Measurements from ENCODE around the gene IRF2BPL. TPM values are rescaled to one million over a fixed set of nuclear protein-coding genes. Genes with fewer than 3 reads are reported as not detected.

Gene IRF2BPL
- total RNA-seq, 1 experiment from 2014 or later = 27.6 TPM

DNA sequence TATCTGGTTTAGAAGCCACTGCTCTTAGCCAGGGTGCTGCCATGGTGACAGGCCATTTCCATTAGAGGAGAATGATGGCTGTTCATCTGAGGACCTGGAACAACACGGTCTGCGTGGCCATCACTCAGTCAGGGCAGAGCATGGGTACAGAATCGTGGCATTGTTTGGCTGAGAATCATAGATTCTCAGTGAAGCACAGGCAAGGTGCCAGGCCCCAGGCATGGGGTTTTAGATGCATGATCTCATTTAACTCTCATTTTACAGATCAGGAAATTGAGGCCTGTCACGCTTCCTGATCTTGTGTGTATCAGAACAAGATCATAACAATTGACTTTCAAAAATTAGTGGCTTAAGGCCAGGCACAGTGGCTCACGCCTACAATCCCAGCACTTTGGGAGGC lies 26.8 kb upstream of the IRF2BPL start:
- no peak for DNase-seq (ENCODE audit: low read depth)

DNA sequence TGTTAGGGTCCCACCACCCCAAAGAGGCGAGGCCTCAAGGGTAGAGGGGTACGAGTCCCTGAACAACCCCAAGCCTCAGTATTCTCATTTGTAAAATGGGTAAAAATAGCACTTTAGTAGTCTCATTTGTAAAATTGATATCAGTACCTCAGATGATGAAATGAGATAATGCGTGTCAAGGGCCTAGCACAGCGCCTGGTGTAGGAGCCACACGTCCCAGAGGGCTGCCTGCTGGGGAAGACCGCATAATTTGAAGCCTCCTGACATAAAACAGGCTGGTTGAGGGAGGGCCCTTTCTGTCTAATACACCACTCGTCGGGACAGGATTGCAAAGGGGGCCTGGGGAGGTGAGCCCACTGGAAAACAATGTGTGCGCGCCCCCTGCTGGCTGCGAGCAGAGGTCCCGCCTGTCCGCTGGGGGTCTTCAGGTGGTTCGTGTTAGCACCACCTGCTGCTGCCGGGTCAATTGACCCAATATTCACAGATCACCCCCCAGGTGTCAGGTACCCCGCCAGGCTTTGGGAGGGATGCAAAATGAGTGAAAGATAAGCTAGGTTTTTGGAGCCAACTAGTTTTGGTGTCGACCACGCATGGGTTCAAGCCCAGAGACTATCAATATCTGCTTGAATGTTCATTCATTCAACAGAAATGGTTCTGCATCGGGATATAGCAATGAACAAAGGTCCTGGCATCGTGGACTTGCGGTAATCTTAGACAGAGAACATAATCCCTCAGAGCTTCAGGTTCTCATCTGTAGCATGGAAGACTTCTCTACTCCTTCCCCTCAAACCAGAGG lies 24.7 kb upstream of the IRF2BPL start:
- DNase-seq (ENCODE audit: low read depth) = peak; percentile 75

DNA sequence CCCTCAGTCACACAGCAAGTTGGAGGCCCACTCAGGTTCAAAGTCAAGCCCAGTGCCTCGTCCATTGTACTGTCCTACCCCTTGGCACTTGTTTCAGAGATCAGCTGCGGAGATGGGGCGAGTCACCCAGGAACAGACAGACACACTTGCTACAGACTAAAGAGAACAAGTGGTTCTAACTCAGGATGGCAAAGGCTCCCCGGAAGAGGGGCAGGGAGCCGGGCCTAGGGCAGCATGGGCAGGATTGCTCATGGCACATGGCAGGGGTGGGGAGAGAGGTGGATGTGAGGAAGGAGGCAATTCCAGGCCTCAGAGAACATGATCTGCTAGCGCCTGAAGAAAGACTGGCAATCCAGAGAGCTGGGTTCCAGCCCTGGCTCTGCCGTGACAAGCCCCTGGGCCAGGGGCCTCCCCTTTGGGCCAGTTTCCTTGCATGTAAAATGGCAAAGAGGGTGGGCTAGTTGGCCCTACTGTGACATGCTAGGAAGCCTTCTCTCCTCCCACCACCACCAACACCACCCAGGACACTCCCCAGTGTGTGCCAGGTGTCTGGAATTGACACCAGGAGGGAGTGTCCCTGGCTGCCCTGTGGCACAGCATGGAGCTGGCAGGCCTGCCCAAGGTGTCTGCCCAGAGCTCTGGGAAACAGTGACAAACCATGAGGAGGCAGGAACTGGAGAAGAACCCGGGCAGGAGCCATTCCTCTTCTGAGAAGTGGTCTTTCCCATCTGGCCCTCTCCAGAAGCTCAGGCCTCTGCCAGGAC lies 24.0 kb upstream of the IRF2BPL start:
- no peak for DNase-seq (ENCODE audit: low read depth)

DNA sequence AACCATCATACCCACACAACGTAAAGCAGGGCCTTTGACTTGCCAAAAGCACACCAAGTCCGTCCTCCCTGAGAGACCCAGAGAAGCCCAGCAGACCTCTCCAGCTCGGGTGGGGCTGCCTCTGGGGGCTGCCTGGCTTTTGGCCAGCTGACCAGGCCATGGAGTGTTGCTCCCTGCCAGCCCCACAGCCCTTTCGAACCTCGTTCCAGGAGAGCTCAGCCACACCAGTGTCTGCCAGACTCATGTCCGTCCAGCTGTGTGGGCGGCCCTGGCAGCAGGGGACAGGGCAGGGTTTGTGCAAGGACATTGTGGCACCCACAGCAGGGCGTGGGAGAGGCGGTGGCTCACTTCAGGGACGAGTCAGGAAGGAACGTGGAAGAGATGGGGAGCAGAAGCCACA lies 22.6 kb upstream of the IRF2BPL start:
- DNase-seq (ENCODE audit: low read depth) = no peak

DNA sequence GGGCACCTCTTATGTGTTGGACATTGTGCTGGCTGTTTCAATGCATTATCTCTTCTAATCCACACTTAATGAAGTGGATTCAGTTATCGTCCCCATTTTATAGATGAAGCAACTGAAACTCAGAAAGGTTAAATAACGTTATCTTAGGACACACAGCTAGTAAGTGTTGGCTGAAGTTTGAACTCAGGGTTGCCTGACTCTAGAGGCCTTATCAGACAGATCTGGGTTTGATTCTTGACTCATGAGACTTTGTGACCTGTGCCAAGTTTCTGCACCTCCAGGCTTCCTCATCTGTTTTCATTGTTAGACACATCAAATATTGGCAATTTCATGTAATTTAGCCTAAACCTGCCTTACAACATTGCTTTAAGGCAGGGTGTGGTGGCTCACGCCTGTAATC lies 18.2 kb upstream of the IRF2BPL start:
- DNase-seq (ENCODE audit: low read depth) = no peak

DNA sequence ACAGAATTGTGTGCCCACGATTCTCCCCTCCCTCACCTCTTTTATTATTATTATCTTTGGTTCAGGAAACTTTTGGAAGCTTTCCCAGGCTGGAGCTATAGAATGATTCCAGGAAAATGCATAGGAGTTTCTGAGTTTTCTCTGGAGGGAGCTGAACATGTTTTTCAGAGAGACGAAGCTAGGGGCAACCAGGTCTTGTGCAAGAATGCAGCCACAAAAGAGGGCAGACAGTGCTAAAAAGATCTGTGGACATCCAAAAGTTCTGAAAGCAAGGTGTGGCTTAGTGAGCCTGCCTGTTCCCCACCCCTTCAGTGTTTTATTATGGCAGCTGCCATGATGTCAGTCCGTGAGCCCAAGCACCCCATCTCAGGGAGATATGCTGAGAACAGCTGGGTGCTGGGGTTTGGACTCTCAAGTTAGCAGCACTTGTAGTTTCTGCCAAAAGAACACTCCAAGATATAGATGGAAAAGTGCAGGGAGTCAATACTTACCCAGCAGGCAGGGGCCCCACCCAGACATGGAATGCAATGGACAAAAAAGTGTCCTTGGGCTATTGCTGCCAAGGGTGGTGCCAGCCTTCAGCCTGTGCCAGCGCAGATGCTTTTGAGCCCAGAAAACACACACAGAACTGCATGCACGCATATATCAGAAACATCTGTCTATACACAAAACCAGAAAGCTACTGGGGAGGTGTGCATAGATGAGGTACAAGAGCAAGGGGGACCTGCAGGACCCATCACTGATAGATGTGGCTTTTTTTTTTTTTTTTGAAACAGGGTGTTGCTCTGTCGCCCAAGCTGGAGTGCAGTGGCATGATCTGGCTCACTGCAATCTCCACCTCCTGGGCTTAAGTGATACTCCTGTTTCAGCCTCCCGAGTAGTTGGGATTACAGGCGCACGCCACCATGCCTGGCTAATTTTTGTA lies 17.0 kb upstream of the IRF2BPL start:
- no peak for DNase-seq (ENCODE audit: low read depth)

DNA sequence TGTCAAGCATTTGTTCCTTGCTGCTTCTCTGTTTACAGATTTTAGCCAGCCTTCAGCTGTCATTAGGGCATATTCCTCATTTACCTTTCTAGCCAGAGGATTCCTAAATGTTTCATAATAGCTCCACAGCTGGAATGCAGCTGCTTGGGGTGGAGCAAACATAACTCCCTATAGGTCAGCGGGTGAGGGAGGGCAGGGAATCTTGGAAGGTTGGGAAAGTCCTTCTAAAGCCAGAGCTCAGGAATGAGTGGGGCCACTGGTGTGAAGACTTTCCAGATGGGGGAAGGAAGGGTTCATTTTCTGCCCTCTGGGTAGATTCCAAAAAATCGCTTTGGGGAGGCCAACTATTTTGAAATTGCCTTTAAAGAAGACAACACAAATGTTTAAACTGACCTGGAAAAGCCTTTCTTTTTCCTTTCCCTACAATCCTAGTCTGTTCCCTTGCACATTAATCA lies 16.3 kb upstream of the IRF2BPL start:
- DNase-seq (ENCODE audit: low read depth) = no peak

DNA sequence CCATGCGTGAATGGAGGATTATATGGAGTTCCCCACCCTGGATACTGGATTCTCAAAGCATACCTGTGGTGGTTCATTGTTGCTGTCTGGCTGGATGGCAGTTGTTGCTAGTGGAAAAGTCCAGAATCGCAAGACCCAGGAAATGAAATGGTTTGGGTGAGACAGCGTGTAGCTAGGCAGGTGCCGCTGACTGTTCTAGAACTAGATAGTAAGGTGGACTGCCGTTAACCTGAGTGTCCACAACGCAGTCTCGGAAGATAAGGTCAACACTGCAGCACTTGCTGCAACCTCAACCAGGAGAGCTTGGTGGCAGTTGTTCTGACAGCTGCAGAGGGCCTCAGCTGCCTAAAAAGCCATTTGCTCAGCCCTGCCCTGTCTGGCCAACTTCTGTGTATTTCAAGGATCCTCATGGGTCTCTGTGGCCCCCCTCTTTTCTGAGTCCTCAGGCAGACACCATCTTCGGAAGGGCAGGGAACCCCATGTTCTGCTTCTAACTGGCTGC lies 15.5 kb upstream of the IRF2BPL start:
- DNase-seq (ENCODE audit: low read depth) = no peak

DNA sequence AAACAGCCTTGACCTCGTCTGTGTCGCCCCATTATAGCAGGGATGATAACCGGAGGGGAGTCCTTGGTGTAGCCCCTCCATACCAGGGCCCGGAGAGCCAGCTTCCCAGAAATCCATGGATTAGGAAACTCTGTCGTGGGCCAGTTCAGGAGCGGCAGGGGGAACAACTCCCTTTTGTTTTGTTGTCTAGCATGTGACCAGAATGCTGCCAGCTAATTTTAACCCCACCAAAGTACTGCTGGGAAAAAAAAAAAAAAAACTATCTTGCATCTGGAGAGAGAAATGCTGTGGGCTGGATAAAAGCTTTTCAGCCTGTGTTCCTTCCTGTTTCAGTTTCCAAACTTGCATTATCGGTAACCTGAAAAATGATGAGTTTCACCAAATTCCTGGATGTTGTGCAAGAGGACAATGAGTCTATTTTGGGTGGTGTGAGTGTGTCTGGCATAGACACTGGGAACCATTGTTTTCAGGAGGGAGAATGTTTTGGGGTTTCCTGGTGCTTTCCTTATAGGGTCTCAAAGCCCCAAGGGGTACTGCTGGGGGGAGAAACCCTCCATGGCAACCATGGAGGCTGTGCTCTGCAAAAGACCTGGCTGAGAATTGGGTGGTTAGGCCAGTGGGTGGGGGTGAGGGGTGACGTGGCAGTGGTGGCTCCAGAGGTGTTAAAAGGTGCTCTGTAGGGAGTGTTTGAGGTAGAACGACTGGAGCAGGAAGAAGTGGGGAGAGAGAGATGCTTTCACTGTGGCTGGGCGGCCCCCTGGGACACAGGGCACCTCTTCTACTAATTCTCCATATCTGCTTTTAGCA lies 14.9 kb upstream of the IRF2BPL start:
- peak; percentile 93 for DNase-seq (ENCODE audit: low read depth)

DNA sequence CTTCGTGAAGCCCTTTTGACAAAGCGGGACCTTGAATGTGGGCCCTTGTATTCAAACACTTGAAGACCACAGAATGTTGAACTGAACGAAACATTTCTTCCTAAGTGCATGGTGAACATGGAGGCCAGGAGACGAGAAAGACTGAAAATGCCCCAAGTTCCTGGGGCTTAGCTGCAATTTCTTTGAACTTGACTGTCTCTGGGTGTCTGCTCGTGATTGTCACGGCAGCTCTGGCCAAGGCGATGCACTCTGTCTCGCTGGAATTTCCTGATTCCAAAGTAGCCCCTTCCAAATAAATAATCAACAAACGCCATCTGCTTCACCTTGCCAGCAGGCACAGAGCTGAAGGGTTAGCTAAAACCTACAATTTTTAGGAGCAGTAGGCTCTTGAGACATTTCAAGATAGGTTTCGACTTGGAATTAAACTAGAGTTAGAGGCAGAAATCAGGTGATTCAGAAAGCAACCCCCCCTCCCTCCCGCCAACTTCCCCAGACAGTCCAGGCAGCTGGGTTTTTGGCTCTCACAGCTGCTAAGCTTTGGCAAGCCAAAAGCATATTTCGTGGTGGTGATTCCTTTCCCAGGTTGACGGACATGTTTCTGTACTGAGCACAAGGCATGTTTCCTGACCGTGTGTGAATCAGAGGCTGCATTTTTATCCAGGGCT lies 13.5 kb upstream of the IRF2BPL start:
- DNase-seq (ENCODE audit: low read depth) = peak; percentile 62

DNA sequence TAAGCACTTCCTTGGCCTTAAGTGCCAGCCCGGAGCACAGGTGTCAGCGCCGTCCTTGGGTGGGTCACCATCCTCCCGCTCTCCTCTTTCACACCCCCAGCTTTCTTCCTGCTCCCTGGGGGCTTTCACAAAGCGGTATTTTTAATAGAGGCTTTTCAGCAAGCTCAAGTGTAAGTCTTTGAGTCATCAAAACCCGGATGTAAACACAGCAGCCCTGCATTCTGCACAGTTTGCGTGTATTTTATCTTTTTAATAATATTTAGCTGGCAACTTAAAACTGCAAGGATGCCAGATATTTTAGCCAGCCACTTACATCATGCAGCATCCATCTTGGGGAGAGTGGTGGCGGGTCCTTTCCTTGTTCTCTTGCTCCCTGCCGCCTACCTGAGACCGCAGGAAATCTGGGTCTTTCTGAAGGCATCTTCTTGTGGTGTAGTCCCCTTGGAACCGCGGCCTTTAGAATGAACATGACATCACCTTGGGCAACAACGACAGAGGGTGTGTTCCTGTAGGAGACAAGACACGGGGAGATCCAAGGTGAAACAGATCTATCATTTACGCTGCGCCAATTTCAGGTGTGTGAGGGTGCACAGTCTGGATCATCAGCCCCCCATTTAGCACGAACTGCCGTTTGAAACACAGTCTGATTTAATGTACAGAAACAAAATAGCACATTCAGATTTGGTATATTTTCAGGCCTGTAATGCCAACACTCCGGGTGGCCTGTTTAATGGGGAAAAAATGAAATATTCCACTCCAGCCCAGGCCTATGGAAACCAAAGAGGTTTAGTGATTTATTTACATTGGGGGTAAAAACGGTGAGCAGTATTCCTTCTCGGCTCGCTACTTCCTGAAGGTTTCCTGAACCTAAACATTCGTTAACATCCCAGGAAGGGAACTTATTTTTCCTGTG lies 12.5 kb upstream of the IRF2BPL start:
- DNase-seq (ENCODE audit: low read depth) = no peak

DNA sequence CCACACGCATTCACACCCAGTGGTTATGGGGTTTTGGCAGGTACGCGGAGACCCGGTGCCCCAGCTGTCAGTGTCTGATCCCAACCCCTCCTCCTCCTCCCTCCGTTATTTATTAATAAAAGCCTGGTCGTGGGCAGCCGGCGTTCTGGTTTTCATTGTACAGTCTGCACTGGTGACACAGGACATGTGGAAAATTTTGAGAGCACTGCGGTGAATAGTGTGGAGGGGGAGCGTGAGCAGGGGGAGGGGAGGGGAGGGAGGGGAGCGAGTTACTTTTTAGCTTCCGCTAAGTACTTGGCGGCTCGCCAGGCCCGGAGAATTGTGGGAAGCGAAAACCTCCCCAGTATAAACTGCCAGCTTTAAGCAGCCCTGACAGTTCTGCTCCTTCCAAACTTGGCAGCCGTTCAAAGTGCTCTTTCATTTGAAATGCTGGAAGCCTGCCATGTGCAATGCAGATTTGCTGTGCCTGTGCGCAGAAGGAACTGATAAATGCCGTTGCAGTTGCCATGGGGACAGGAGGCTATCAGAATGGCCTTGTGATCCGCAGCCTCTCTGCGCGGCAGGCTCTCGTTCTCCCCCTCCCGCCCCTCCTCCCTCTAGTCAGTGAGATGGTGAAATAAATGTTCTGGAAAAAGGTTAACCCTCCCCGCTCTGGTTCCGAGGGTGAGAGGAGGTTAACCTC lies 11.7 kb upstream of the IRF2BPL start:
- DNase-seq (ENCODE audit: low read depth) = peak; percentile 98

DNA sequence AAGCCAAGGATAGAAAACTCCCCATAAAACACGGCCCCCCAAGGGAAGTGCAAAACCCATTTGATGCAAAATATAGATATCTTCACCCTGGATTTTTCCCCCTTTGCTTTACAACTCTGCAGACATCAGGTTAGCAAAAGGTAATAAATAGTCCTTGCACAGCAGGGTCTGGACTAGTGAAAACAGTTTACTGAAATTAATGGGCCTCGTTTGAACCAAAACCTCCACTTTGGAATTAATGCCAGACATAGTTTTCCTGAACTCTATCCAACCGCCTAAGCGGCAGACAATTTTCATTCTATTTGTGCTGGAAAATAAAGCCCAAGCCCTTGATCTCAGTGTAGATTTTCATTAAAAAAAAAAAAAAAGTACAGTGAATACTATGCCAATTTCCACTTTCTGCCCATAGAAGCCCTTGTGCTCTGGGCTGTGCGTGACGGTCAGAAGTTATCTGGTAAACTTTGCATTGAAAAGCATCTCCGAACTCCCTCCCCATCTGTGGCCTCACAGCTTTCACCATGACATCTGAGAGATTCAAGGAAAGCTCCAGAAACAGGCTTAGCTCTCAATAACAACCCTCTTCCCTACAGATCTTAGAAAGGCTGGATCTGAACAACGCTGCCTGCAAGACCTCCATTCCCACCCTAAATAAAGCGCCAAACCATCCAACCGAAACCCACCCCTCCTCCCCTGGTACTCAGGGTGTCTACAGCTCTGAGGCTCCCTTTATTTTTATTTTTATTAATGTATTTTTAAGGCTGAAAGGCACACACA lies 11.0 kb upstream of the IRF2BPL start:
- DNase-seq (ENCODE audit: low read depth) = no peak

DNA sequence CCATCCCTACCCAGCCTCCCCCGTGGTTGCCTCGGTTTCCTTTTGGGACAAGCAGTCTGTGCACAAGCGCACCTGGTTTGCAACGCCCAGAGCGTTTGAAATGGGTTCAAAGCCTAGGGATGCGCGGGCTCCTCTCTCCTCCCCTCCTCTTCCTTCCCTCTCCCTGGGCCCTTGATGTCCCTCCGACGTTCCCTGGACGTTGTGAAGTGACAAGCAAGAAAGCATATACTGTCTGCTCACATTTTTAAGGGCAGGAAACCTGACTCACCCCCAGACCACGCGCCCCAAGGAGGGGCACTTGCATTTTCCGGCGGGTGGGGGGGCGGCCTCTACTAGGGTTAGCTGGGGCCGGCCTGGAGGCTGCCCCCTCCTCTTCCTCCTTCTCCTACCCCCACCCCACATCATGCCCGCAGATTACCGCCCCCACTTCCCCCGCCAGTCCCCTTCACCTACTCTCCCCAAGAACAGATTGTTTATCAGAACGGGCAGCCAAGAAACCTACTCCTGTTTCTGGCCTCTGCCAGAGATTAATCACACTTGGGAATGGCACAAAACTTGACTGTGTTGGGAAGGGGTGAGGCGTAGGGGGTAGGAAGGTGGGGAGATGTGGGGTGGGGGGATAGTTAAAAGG lies 9.5 kb upstream of the IRF2BPL start:
- peak; percentile 68 for DNase-seq (ENCODE audit: low read depth)

DNA sequence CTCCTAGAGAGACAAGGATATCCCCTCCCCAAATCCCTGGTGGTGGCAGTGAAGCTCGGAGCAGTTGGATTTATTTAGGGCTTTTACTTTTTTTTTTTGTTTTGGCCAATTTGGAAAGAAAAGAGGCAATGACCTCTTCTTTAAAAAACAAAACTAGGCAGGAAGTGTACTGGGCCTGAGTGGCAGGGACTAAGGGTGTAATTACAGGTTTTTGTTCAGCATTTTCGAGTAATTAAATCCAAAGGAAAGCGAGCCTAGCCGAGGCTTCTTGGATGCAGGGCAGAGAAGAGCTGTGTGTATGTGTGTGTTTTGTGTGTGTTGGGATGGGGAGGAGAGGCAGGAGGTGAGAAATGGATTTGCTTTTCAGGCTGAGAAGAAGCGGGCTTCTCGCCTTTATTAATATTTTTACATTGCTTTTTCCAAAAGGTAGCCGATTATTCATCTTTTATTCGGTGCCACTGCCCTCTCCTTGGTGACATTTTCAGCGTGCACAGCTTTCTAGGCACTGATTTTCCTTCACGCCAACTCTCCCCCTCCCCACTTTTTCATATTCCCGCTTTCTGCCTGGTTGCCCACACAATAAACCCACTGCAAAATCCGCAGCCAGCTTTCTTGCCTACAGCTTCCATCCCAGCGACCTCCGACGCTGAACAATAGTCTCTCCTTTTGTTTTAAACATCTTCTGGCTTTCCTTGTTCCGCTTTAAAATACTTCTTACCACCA lies 8.9 kb upstream of the IRF2BPL start:
- no peak for DNase-seq (ENCODE audit: low read depth)

DNA sequence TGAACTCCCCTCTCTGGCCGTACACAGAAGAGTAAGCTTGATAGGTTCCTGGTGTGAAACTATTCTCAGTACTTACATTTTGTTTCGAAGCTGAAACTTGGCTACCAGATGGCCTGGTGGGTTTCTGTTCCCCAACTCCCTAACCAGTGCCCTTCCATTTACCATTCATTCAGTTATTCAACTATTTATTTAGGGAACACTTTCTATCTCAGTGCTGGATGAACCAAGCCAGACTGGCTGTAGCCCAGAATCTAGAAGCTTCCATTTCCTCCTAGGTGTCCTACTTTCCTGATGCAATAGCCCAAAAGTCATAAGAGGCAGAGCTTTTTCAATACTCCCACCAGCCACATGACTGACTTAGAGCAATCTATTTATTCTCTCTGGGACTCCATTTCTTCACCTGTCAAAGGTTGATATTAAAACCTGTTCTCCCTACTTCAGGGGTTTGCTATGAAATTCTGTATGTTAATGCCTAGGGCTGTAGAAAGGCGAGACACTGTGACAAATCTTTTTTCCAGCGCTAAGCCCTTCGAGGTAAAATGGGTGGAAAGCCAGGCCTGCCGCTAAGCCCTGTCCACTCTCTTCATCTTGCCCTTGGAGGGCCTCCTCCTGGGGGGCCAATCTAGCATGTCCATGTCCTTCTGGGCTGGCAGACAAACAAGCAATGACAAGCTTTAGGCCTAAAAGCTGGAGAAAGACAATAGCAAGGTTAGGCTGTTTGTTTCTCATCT lies 8.1 kb upstream of the IRF2BPL start:
- no peak for DNase-seq (ENCODE audit: low read depth)

All from HT1080 (cell line).